ENCODE measurements around the gene SLC35E2B.
"Not testable (repeated sequence)": the region's sequence is repeated elsewhere in the genome, so short reads cannot be mapped to it uniquely, and the experiment has no call there.

SLC35E2B gene

DNA sequence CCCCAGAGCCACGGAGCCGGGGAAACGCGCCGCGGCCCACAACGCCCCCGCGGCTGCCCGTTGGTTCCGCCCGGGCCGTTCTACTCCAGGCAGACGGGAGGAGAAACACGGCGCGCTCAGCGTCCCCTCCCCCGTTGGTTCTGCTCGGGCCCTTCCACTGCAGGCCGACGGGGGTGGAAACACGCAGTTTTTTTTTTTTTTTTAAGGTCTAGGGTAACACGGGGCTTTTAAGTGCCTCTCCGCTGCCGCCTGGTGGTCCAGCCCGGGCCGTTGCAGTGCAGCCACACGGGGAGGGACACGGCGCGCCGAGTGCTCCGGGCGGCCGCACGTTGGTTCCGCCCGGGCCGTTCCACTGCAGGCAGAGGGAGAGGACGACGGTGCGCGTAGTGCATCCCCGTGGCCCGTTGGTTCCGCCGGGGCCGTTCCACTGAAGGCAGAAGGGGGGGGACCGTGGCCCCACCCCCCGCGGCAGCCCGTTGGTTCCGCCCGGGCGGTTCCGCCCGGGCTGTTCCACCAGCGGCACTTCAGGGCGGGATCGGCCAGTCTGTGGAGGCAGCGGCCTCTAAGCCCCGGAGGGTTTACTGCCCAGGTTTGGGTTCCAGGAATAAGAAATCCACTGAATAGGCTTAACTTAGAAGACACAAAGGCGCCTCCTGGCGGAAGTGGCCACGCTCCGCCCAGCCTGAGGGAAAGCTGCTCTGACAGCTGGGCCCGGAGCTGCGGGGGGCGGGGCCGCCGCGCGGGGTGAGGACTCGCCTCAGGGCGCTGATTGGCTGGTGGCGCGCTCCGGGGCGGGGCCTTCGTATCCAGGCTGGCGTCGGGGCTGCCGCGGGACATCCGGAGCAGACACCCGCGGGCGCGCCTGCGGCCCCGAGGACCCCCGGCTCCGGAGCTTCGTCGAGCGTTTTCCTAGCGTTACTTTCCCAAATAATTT, at the start of gene SLC35E2B:
Gene SLC35E2B (minus strand): TSS at position 82 of the 934 bp plus-strand sequence. CDS start 16,096 bp downstream, outside the sequence.
- DNase-seq (ENCODE audit: low read depth) = peak; percentile 87

DNA sequence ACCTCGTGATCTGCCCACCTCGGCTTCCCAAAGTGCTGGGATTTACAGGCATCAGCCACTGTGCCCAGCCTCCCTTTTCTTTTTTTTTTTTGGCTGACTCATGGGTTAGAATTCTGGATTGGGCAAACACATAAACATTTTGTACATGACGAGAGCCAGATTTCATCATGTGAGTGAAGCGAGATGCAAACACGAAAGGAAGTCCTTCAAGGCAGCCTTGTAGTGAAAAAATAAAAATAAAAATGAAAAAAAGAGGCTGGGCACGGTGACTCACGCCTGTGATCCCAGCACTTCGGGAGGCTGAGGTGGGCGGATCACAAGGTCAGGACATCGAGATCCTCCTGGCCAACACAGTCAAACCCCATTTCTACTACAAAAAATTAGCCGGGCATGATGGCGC, 48.4 kb upstream of the SLC35E2B start:
- DNase-seq (ENCODE audit: low read depth) = peak; percentile 97

DNA sequence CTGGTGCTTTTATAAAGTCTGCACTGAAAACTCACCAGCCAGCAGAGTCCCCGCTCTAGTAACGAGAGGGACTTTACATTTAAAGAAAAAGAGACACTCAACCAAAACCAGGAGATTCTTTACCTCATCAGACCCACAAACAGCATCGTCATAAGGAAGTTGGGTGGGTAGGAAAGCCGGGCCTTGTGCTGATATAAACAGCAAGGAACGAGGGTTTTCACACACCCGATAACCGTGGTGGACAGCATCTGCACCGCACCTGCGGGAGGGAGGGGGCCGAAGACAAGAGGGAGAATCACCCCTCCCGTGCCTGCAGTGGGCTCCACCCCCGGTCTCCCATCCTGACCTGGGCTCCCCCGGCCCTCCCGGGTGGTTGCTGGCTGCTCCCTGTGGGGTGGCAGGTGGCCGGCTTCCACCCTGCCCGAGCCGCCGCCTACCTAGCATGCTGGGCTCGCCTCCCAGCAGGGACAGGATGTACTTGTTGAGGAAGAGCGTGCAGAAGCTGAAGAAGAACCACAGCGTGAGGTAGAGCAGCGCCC, 46.3 kb upstream of the SLC35E2B start:
- DNase-seq (ENCODE audit: low read depth) = not testable (repeated sequence)

DNA sequence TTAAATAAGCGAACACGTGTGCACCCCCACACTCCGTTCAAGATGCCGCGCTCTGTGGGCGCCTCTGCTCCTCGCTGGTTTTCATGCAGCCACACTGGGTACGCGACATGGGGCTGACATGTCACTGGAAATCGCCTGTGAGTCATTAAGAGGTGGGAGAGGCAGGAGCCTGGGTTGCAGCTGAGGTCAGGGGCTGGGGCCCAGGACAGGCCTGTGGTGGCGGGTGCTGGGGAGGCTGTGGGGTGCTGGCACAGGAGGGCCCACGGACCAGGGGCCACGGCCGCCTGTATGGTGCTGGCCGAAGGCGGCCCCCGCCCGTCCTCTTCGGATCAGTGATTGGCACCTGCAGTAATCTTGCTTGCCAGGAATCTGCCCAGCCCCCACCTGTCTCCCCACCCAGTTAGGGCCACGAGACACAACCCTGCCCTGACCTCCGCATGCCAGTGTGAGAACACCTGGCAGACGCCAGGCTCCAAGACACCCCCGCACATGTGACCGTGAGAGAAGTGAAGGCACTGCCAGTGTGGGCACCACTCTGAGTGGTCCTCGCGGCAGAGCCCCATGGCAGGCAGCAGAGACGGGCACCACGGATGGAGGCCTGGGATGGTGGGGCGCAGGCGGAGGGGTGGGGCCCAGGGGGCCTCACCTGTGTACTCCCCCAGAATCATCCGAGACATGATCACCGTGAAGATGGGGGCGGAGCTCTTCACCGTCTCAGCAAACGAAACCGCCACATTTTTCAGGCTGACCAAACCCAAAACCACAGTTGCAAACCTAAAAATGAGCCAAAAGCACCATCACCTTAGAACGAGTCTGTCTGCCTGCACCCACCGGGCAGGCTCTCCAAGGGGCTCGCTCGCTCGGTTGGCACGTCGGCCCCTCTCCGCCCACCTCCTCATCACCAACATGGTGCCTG, 45.3 kb upstream of the SLC35E2B start:
- not testable (repeated sequence) for DNase-seq (ENCODE audit: low read depth)

DNA sequence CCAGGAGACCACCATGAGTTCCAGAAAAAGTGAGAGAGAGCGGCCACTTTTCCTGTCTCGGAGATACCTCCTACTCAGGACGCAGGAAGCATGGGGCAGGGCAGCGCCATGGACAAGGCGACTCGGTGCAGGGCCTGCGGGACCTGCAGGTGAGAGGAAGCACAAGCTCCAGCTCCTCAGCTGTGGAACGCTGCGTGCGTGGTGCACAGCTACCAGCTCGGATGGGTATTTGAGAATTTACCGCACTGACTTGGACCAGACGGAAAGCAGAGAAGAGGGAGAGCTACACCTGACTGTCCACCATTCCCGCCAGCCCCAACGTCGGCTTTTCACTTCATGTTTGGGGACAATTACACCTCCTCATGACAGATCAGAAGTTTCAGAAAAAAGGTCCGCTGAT, 39.8 kb upstream of the SLC35E2B start:
- no peak for DNase-seq (ENCODE audit: low read depth)

DNA sequence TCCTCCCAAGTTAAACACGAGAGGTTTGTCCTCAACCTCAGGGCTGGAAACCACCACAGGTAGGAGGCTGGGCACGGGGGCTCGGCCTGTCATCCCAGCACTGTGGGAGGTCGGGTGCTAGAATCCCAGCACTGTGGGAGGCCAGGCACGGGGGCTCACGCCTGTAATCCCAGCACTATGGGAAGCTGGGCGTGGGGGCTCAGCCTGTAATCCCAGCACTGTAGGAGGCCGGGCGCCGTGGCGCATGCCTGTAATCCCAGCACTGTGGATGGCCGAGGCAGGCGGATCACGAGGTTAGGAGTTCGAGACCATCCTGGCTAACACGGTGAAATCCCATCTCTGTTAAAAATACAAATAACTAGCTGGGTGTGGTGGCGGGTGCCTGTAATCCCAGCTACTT, 38.3 kb upstream of the SLC35E2B start:
- no peak for DNase-seq (ENCODE audit: low read depth)

DNA sequence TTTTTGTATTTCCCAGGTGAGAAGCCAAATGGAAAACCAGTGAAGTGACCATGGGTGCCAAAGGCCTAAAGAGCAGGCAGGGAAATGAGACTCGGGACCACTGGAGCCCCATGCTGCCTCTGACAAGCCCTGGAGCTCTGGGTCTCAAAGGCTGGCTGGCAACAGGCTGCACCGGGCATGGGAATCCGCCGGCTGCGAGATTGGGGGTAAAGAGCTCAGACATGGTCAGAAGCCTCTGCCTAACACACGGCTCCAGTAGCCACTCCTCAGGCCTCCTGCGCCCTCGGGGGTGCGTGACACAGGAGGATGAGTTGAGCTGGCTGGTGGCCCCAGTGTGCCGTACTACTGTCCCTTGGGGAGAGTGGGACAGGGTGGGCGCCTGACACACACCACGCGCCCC, 37.6 kb upstream of the SLC35E2B start:
- not testable (repeated sequence) for DNase-seq (ENCODE audit: low read depth)

DNA sequence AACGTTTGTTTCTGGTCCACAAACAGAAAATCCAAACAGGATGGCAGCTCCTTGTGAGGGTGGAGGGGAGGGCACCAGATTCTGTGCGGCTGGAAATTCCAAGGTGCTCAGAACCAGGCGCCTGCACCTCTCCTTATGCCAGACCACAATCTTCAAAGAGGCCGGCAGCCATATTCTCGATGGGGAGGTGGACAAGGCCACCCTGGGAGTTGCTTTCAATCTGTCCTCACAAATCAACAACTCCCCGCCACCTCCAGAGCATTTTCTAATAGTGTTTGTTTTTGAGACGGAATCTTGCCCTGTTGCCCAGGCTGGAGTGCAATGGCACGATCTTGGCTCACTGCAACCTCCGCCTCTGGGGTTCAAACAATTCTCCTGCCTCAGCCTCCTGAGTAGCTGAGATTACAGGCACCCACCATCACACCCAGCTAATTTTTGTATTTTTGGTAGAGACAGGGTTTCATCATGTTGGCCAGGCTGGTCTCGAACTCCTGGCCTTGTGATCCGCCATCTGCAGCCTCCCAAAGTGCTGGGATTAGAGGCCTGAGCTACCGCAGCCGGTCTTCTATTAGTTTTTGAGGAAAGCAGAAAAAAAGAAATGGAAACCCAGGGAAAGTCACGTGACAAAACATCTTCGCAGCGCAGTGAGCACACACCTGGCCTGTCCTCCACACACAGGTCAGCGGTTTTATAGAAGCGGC, 36.7 kb upstream of the SLC35E2B start:
- DNase-seq (ENCODE audit: low read depth) = not testable (repeated sequence)

DNA sequence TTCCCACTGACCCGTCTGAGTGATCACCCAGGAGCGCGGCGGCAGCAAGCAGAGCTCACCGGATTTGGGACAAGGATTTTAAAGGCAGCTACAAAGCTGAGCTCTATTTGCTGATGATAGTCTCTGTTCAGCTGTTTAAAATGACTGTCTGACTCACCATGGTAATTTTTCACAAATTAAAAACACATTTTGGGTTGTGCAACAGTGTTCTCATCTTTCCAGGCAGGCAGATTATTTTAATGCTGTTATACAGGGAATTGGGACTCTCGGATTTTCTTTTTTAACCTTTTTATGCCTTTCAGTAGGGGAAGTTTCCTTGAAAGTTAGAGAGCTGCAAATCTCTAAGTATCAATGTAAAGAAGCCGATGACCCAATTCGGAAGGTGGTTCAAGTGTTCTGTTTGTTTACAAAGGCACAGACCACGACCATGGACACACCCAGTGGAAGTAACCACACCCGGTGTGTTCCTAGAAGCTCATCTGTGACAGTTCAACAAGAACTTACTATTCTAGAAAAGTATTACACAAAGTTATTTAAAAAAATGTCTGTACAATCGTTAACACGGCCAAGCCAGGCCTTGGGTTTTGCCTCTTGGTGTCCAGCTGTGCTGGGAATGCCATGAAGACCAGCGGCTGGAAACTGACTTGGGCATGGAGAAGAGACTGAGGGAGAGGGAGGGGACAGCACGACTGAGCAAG, 35.9 kb upstream of the SLC35E2B start:
- DNase-seq (ENCODE audit: low read depth) = peak; percentile 74

DNA sequence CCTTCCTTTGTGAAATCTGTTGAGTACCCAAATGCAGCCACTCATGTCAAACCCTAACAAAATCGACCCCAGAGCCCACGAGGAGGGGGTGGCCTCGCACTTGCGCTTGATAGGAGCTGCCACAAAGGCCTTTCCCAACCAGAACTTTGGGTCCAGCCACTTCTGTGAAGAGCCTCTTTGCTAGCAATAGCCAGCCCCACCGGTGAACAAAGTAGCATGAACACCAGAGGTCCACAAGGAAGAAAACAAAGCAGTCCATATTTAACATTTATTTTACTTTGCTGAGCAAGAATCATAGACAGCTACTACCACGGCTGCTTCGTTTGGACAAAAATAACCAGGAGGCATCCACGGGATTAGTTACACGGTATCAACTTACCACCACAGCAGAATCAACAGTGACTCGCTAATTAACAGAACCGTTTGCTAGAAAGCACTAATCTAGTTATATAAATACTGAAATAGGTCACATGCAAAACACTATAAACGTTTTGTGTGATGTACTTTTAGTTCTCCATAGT, 34.6 kb upstream of the SLC35E2B start:
- not testable (repeated sequence) for DNase-seq (ENCODE audit: low read depth)

DNA sequence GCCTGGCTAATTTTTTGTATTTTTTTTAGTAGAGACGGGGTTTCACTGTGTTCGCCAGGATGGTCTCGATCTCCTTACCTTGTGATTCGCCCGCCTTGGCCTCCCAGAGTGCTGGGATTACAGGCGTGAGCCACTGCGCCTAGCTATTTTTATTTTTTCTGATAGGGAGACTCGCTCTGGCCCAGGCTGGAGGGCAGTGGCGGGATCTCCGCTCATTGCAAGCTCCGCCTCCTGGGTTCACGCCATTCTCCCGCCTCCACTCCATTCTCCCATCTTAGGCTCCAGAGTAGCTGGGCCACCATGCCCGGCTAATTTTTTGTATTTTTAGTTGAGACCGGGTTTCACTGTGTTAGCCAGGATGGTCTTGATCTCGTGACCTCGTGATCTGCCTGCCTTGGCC, 33.5 kb upstream of the SLC35E2B start:
- not testable (repeated sequence) for DNase-seq (ENCODE audit: low read depth)

DNA sequence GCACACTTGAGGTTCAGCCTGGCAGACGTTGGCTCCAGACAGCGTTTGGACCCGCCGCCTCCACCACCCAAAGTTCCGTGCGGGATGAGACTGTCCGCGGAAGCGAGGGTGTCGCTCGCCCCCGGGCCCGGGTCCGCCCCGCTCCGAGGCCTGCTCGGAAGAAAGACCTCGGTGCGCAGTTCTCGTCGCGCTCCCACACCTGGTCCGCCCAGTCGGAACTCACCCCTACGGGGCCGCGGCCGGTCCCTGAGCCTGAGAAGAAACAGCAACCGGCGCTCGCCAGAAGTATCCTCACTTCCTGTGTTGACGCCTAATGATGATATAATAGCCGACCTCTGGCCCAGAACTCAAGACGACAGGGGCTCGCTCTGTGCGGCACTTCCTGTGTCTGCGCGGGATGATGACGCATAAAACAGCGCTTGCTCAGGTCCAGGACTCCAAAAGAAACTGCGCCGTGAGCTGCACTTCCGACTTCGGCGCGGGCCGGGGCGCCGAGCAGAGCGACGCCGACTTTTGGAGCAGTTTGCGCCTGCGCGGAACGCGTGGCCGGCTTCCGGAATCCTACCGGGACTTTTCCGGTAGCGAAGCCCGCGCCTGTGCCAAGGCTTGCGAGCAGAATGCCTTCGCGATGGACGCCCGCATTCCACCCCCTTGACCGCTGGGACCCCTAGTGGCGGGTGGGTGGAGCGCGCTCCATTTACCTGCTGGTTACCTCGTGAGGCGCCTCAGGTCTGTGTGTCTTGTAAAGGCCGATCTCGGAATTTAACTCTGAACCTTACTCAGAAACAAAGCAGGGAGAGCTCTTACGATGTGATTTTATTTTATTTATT, 31.7 kb upstream of the SLC35E2B start, which contains the start of gene CDK11A:
Gene CDK11A (minus strand): TSS at position 323 of the 830 bp plus-strand sequence. CDS start 1,539 bp downstream, outside the sequence.
- DNase-seq (ENCODE audit: low read depth) = peak; percentile 99

DNA sequence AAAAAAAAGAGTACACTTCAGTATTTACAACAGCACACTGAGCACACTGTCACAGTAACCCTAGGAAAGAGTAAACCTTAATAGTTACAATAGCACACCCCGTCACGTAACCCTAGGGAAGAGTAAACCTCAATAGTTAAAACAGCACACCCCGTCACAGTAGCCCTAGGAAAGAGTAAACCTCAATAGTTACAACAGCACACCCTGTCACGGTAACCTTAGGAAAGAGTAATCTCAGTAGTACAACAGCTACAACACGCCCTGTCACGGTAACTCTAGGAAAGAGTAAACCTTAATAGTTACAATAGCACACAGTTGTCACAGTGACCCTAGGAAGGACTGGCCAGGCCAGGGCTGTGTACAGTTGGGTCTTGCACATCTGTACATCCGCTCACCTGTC, 28.6 kb upstream of the SLC35E2B start:
- DNase-seq (ENCODE audit: low read depth) = no peak

DNA sequence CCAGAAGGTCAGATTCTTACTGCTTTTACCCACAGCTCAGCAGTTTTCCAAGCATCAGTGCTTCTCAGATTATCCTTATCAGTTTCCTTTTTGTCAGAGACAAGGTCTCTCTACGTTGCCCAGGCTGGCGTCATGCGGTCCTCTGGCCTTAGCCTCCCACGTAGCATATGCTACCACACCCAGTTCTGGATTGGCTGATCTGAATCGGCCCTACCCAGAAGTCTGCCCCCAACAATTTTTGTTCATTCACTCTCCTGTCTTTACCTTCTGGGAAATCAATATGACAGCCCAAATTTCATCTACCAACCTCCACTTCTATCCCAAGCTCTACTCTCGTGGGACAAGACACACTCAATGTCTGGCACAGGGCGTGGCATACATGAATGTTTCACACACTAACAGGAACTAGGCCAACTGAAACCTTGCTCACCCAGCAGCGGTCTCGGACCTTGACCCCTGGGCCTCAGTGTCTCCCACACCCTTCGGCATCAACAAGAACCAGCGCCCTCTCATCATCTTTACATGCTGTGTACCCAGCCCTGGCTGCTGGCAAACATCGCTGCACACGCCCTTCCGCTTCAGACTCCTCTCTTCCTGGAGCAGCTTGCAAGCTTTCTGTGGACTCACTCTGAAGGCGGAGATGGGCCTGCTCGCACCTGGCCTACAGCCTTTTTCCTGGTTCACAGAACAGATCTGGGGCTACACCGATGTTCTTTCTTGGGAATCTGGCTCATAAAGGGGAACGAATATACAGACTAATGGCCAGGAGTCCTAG, 22.7 kb upstream of the SLC35E2B start:
- DNase-seq (ENCODE audit: low read depth) = not testable (repeated sequence)

DNA sequence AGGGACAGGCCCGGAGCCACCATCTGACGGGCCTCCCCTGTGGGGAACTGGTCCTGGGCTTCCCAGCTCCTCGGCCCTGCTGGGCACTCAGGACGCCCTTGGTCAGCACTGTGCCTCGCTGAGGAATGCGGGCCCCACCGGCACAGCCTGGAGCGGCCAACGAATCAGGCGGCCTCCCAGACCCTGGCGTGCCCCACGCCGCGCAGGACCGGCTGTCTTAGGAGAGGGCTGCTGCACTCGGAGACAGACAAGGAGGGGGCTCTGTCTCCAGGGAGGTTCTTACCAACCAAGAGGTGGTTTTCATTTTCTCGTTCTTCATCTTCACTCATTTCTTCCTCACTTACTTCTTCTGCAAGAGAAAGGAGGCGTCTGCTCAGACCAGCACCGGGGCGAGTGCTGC, 15.3 kb upstream of the SLC35E2B start:
- DNase-seq (ENCODE audit: low read depth) = not testable (repeated sequence)

DNA sequence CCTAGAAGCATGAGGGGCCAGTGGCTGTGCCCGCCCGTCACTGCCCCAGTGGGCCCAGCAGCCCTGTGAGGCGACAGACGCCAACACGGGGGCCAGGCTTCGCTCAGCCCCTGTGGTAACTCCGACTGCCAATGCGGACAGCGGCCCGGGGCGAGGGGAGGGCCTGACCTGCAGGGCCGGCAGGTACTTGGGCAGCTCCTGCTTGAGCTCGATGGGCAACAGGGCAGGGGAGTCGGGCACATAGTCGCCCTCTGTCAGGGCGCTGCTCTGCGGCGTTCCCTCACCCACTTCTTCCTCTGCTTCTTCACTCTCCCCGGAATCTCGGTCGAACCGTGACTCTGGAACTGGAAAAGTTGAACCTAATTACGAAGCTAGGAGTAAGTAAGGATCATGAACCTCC, 14.6 kb upstream of the SLC35E2B start:
- DNase-seq (ENCODE audit: low read depth) = not testable (repeated sequence)

DNA sequence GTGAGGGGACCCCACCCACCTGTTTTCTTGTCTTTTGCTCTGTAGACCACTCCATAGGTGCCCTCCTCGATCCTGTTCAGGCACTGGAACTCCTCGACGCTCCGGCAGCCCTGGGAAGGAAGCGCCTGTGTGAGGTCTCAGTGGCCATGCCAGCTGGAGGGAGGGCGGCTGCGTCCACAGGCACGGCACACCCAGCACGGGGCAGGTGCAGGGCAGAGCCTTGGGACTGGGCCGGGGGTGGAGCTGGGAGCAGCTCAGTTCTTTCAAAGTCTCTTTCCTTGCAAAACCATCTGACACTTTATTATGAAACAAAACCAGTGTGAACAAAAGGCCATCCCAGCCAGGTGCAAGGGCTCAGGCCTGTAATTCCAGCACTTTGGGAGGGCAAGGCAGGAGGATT, 13.0 kb upstream of the SLC35E2B start:
- not testable (repeated sequence) for DNase-seq (ENCODE audit: low read depth)

DNA sequence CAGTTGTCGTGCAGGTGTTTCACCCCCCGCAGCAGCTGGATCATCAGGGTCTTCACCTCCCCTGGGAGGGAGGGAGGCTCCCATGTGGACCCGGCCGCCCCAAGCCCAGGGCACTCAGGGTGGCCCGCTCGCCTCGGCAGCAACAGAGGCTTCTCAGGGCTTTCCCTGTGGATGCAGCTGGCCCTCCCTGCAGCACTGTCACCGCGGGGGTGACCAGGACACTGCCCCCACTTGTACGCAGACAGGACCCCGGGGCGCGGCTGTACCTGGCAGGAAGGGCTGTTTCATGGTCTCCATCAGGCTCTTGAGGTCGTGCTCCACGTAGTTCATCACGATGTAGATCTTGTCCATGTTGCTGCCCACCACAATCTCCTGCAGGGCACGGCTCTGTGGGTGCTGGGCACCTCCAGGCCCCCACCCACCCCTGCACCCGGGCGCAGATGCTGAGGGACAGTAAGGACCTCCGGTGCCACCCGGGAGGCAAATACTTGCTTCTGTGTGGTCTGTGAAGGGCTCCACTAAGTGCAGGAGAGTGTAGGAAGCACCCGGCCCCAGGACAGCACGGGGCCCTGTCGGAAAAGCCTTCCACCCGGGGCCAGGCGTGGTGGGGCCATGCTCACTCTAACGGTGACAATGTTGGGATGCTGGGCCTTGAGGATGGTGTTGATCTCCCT, 11.8 kb upstream of the SLC35E2B start:
- not testable (repeated sequence) for DNase-seq (ENCODE audit: low read depth)
